Skeletal muscle cell (primary cell): ENCODE results near the gene LAMC3.

Experiments used
- DNase-seq: peaks from one replicate; pipeline ENCODE4 v3.0.0-alpha.2; 2010; ENCODE audit warnings: low read depth
- H3K4me3 ChIP-seq: 2 replicates; pipeline ENCODE4 v1.5.1; 2011; ENCODE audit warnings: low read depth, mild to moderate bottlenecking, control low read depth, low read length, moderate library complexity

LAMC3 gene

GRCh38 chr9:131036529-131037334, 27.8 kb downstream of the LAMC3 start:
- DNase-seq = no peak
- no peak overlapping the region for H3K4me3 ChIP-seq

- no peak for DNase-seq
- no peak overlapping the region for H3K4me3 ChIP-seq
These were observed 28.6 kb downstream of the LAMC3 start for GRCh38 chr9:131037335-131038255.

DNA sequence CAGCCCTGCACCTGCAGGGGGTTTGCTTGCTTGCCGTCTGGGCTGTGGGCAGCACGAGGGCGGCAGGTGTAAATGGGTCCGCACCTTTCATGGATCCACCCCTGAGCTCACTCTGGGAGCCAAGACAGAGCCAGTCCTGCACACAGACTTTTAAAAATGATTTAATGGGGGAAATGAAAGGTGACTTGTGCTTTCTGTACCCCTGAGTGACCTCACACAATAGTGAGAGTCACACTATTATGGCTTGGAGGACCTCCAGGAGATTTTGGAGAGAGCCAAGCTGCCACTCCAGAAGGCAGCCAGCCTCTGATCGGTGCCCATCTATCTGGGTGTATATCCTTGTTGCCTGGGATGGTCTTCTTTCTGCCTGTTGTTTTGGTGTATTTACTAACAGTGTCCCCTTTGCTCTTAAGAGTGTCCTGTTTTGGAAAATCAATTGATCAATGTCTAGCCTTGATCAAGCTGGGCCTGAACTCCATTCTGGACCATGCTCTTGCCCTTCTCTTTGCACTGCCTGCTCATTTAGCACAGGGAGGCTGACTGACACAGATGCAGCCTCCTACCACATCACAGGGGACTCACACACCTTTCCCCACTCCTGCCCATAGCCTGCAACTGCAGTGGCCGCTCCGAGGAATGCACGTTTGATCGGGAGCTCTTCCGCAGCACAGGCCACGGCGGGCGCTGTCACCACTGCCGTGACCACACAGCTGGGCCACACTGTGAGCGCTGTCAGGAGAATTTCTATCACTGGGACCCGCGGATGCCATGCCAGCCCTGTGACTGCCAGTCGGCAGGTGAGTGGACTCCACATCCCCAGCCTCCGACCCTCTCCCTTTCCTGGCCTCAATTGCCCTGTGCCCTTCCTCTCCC, 29.5 kb downstream of the LAMC3 start:
- H3K4me3 ChIP-seq = no peak overlapping the region
- no peak for DNase-seq

- H3K4me3 ChIP-seq = no peak overlapping the region
- no peak for DNase-seq
These were observed 30.4 kb downstream of the LAMC3 start for GRCh38 chr9:131039129-131039954.

GRCh38 chr9:131042666-131043065, 33.7 kb downstream of the LAMC3 start:
- DNase-seq = no peak
- H3K4me3 ChIP-seq = no peak overlapping the region

DNA sequence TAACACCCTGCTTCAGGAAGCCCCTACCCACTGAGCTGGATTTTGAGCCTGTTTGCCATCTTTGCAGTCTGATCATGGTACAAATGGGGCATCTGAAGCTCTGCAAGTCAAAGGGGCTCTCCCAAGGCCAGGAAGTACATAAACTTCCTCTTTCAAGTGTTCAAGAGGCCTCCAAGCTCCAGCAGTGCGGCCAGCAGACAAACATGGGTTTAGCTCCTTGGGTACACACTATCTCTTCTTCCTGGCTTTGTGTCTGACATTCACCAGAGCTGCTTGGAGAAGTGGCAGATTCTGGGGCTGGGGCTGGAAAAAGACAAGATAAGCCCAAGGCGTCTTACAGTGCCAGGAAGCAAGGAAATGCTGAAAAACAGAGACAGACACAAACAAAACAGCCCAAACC, 34.1 kb downstream of the LAMC3 start:
- no peak for DNase-seq

GRCh38 chr9:131043646-131044045, 34.7 kb downstream of the LAMC3 start:
- H3K4me3 ChIP-seq = no peak overlapping the region
- DNase-seq = no peak

More for the DNA sequence above, 34.1 kb downstream of the LAMC3 start:
- no peak overlapping the region for H3K4me3 ChIP-seq

GRCh38 chr9:131045300-131046092, 36.5 kb downstream of the LAMC3 start:
- H3K4me3 ChIP-seq = no peak overlapping the region
- DNase-seq = no peak

- H3K4me3 ChIP-seq = no peak overlapping the region
- DNase-seq = no peak
These were observed 37.1 kb downstream of the LAMC3 start for GRCh38 chr9:131046093-131046380.

GRCh38 chr9:131046581-131047202, 37.7 kb downstream of the LAMC3 start:
- H3K4me3 ChIP-seq = no peak overlapping the region
- DNase-seq = no peak

DNA sequence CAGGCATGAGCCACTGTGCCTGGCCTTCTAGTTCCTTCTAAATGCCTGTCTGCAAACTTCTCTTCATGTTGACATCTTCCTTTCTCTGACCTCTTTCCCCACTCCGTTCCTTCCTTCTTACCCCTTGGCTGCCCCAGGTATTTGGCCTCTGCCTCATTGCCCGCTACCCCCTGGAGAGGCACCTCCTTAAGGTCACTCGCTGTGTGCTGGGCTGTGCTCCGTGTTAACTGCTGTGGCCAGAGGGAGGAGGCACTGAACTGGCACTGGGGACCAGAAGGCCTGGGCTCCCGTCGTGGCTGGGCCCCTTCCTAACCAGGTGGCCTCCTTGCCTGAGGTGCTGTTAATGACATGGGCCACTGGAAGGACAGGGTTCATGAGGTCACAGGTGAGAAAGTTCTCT, 39.4 kb downstream of the LAMC3 start:
- no peak for DNase-seq
- H3K4me3 ChIP-seq = no peak overlapping the region

DNA sequence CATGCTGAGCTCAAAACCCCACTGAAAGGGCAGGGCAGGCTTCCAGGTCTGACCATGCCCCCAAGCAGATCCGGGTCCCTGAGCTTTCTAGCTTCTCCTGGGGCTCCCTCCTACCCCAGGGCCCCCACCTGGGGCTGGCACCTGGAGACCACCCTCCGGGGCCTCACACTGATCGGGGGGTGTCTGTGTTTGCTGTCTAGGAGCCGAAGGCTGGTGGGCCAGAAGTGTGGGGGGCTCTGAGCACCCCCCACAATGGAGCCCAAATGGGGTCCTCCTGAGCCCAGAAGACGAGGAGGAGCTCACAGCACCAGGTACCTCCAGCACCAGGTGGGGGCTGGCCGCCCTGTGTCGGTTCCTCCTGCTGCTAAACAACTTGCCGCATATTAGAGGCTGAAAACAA, 39.8 kb downstream of the LAMC3 start:
- no peak for DNase-seq
- no peak overlapping the region for H3K4me3 ChIP-seq

DNA sequence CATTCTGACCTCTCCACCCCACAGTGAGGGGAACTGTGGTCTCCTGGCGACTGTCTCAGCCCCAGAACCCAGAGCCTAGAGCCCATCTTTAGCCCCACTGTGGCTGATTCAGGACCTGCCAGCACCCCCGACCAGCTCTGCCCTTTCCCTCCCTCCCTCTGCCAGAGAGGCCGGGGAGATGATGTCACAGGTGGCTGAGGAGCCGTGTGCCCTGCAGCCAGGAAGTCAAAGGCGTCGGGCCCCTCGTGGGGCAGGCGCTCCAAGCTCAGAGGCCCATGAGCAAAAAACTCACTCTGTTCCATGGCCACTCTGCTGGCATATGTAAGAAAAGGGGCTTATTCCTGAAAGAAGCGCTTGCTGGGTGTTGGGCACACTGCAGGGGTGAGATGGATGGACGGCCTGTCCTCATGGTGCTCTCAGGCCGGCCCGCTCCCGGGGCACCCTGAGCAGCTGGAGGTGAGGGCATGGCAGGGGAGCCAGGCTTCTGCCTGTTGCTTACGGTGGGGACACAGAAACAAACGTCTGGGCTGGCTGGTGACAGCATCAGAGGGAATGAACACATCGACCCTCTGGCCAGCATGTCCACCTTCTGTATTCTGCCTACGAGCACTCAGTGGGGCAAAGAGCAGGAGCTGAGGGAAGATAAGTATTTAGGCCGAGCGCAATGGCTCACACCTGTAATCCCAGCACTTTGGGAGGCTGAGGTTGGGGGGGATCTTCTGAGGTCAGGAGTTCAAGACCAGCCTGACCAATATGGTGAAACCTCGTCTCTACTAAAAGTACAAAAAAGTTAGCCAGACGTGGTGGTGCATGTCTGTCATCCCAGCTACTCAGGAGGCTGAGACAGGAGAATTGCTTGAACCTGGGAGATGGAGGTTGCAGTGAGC, 41.1 kb downstream of the LAMC3 start:
- no peak for DNase-seq
- H3K4me3 ChIP-seq = no peak overlapping the region

DNA sequence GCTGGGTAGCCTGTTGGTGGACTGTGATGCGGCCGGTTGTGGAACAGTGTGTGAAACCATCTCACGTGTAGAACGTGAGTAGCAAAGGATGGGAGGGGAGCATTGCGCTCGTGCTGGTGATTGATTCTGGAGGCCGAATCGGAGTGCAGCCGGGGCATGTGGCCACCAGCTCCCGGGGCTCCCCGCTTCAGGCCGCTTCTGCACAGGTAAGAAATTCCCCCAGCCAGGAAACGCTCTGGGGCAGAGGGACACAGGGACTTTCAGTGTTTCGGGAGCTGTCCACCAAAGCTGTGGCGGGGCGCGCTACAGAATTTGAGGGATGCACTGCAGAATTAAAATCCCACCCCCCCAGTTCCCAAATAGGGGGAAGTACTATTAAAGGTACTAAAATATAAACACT, 41.9 kb downstream of the LAMC3 start:
- no peak for DNase-seq
- no peak overlapping the region for H3K4me3 ChIP-seq

- no peak overlapping the region for H3K4me3 ChIP-seq
- no peak for DNase-seq
These were observed 42.9 kb downstream of the LAMC3 start for GRCh38 chr9:131051592-131052517.

- DNase-seq = no peak
- H3K4me3 ChIP-seq = no peak overlapping the region
These were observed 44.9 kb downstream of the LAMC3 start for GRCh38 chr9:131053896-131054295.
